ENCODE measurements around the gene RTF2.
"Not testable (repeated sequence)": the region's sequence is repeated elsewhere in the genome, so short reads cannot be mapped to it uniquely, and the experiment has no call there.

Gene RTF2

GRCh38 chr20:56483970-56484369 is 15.5 kb downstream of the RTF2 start:
- DNase-seq (ENCODE audit: low read depth in 2 of 2, low spot score in 1 of 2) = no peak

GRCh38 chr20:56487216-56487615 is 18.8 kb downstream of the RTF2 start:
- DNase-seq (ENCODE audit: low read depth in 2 of 2, low spot score in 1 of 2) = no peak

- no peak for DNase-seq (ENCODE audit: low read depth in 2 of 2, low spot score in 1 of 2)
Measured at GRCh38 chr20:56488566-56488965, 20.1 kb downstream of the RTF2 start.

- DNase-seq (ENCODE audit: low read depth in 2 of 2, low spot score in 1 of 2) = no peak
Measured at GRCh38 chr20:56501116-56501515, 32.7 kb downstream of the RTF2 start.

GRCh38 chr20:56503916-56504315 is 35.5 kb downstream of the RTF2 start:
- no peak for DNase-seq (ENCODE audit: low read depth in 2 of 2, low spot score in 1 of 2)

- DNase-seq (ENCODE audit: low read depth in 2 of 2, low spot score in 1 of 2) = no peak
Measured at GRCh38 chr20:56504373-56505005, 36.1 kb downstream of the RTF2 start.

GRCh38 chr20:56506103-56506502 is 37.7 kb downstream of the RTF2 start:
- no peak for DNase-seq (ENCODE audit: low read depth in 2 of 2, low spot score in 1 of 2)

GRCh38 chr20:56511926-56512325 is 43.5 kb downstream of the RTF2 start:
- DNase-seq (ENCODE audit: low read depth in 2 of 2, low spot score in 1 of 2) = no peak

GRCh38 chr20:56513161-56514150 is 45.0 kb downstream of the RTF2 start:
- no peak for DNase-seq (ENCODE audit: low read depth in 2 of 2, low spot score in 1 of 2)

- no peak for DNase-seq (ENCODE audit: low read depth in 2 of 2, low spot score in 1 of 2)
Measured at GRCh38 chr20:56516631-56517030, 48.2 kb downstream of the RTF2 start.

- no peak for DNase-seq (ENCODE audit: low read depth in 2 of 2, low spot score in 1 of 2)
Measured at GRCh38 chr20:56517211-56517610, 48.8 kb downstream of the RTF2 start.

GRCh38 chr20:56517641-56518040 is 49.2 kb downstream of the RTF2 start:
- DNase-seq (ENCODE audit: low read depth in 2 of 2, low spot score in 1 of 2) = no peak

- no peak for DNase-seq (ENCODE audit: low read depth in 2 of 2, low spot score in 1 of 2)
Measured at GRCh38 chr20:56518126-56518525, 49.7 kb downstream of the RTF2 start.

GRCh38 chr20:56518721-56519398 is 50.4 kb downstream of the RTF2 start:
- DNase-seq (ENCODE audit: low read depth in 2 of 2, low spot score in 1 of 2) = no peak

GRCh38 chr20:56519551-56519950 is 51.1 kb downstream of the RTF2 start:
- no peak for DNase-seq (ENCODE audit: low read depth in 2 of 2, low spot score in 1 of 2)

- no peak for DNase-seq (ENCODE audit: low read depth in 2 of 2, low spot score in 1 of 2)
Measured at GRCh38 chr20:56520180-56520579, 51.8 kb downstream of the RTF2 start.

GRCh38 chr20:56520746-56521354 is 52.4 kb downstream of the RTF2 start:
- DNase-seq (ENCODE audit: low read depth in 2 of 2, low spot score in 1 of 2) = not testable (repeated sequence)

- DNase-seq (ENCODE audit: low read depth in 2 of 2, low spot score in 1 of 2) = no peak
Measured at GRCh38 chr20:56522311-56522710, 53.9 kb downstream of the RTF2 start.

- not testable (repeated sequence) for DNase-seq (ENCODE audit: low read depth in 2 of 2, low spot score in 1 of 2)
Measured at GRCh38 chr20:56524444-56524843, 56.0 kb downstream of the RTF2 start, which contains the start of gene FAM209A. Gene FAM209A, plus strand, starts transcription at chr20:56524744. Its CDS starts 65 bp downstream, at chr20:56524809.

GRCh38 chr20:56527521-56527920 is 59.1 kb downstream of the RTF2 start:
- no peak for DNase-seq (ENCODE audit: low read depth in 2 of 2, low spot score in 1 of 2)

GRCh38 chr20:56532946-56533345 is 64.5 kb downstream of the RTF2 start, which contains the start of gene FAM209B:
Gene FAM209B, plus strand, starts transcription at chr20:56533246. Its CDS starts 96 bp downstream, at chr20:56533342.
- not testable (repeated sequence) for DNase-seq (ENCODE audit: low read depth in 2 of 2, low spot score in 1 of 2)
